Mesodermal cell (in vitro differentiated cells): Measurements from ENCODE around the gene SPIN1.

Source experiments
- H3K27ac ChIP-seq: 2 replicates; pipeline ENCODE4 v1.7.0; 2013; ENCODE audit warnings: mild to moderate bottlenecking, low read depth, low read length, moderate library complexity; ENCODE audit not compliant: severe bottlenecking
- H3K36me3 ChIP-seq: 2 replicates; pipeline ENCODE4 v1.7.1; 2013; ENCODE audit warnings: mild to moderate bottlenecking, low read length, moderate library complexity; ENCODE audit not compliant: control insufficient read depth, insufficient read depth
- H3K4me1 ChIP-seq: one replicate; pipeline ENCODE4 v1.7.1; 2013; ENCODE audit warnings: mild to moderate bottlenecking, low read length; ENCODE audit not compliant: insufficient read depth, control insufficient read depth, poor library complexity, severe bottlenecking
- H3K4me3 ChIP-seq: 2 replicates; pipeline ENCODE4 v1.7.0; 2013; ENCODE audit warnings: low read length, control low read depth, mild to moderate bottlenecking; ENCODE audit not compliant: insufficient read depth, poor library complexity, severe bottlenecking; ENCODE audit errors: extremely low read depth
- H3K9me3 ChIP-seq: 2 replicates; pipeline ENCODE4 v1.7.1; 2013; ENCODE audit warnings: mild to moderate bottlenecking, low read length, moderate library complexity; ENCODE audit not compliant: control insufficient read depth
- WGBS, 2 experiments: methylation state at CpG; one replicate each; pipeline ENCODE4 v1.1.5; 2013; ENCODE audit warnings: missing lambda C conversion rate in 2 of 2; ENCODE audit not compliant: insufficient coverage in 2 of 2; 5-methylcytosine and 5-hydroxymethylcytosine counted together

The SPIN1 gene

DNA sequence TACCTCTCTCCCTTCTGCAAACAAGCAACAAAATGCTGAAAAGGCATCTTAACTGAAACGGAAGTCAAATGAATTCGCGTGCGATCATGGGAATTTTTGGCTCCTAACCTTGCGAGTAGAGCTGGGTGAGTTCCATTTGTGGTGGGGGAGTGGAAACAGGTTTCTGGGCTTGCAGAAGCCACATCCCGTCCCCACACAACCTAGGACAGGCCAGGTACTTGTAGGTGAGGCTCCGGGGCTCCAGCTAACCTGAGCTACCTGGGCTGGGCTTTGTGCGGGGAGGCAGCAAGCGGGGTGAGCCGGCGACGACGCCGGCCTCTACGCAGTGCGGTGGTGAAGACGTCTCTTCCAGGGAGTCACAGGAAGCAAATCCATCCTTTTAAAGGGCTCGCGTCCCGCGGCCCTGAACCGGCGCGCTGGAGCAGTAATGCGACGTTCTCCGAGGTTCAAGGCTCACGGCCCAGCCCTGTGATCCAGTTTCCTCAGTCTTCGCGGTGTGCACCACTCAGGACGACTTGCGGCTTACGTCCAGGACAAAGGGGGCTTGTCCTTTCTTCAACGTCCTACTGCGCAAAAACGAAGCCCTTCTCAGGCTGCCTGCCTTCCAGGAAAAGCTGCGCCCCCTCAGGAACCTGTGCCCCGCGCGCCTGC, 567 bp upstream of the SPIN1 start:
- 0 to 1% methylated on average over 36 to 37 of the region's 40 CpGs for WGBS, 2 experiments
- Histone ChIP-seq H3K36me3 (peaks cover 13% of the 10 kb centered on the region), H3K4me1 (peaks cover 8% of the 10 kb centered on the region), H3K27ac (peak overlapping the region; percentile 41), H3K9me3 (no peaks in the 10 kb centered on the region), H3K4me3 (peak overlapping the region; percentile 84)

DNA sequence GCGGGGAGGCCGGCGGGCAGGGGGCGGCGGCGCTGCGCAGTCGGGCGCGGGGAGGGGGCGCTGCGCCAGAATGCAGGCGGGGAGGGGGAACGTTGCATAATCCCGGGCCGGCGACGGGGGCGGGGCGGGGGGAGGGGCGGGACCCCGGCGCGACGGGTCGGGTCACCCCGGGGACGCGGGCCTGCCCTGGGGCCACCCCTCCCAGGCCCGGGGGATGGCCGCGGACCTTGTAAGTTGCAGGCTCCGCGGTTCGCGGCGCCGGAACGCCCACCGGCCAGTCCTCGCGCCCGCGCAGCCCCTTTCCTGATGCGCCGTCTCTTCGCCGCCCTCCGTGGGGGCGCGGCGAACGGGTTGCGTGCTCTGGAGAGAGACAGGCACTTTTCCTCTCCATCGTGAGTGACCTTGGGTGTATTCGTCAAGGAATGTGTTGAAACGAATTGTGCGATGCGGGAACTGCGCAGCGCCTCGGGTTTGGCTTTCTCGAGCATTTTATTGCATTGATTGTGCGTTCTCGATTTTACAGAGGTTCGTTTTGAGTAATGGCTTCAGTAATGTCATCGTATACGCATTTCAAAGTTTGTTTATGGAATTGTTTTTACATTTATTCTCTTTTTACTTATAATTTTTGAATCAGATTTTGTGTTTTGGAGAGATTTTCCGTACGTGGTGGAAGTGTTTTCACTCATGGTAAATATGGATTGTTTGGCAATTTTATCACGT, 802 bp downstream of the SPIN1 start:
- H3K36me3 ChIP-seq: peaks cover 13% of the 10 kb centered on the region
- H3K9me3 ChIP-seq: no peaks in the 10 kb centered on the region
- peak overlapping the region; percentile 95 for H3K27ac ChIP-seq
- peak overlapping the region; percentile 84 for H3K4me3 ChIP-seq
- WGBS, 2 experiments: 0 to 2% methylated on average over 28 to 32 of the region's 71 CpGs
- peaks cover 8% of the 10 kb centered on the region for H3K4me1 ChIP-seq

DNA sequence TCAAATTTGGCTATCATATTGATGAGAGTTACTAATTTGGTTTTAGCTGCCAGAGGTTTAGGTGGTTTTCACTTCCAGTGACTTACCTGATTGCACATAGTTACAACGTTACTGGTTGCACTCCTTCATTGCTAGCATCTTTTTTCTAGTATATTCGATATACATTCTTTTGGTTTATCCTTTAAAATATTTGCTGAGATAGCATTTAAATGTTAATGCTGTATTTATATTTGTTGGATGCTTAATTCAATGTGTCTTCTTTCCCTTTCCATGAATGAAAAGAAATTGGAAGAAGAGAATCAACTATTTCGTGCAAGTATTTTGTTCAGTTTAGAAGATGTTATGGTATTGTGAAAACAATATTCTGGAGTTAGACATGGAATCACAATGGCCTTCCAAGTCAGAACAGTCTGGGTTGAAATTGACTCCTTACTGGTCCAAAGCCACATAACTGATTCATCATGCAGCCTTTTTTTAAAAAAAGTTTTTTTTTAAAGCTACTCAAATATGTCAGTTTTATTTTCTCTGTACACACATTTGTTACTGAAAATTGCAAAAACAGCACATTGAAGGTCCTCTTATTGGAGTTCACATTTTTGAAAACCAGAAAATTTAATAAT, 2.2 kb downstream of the SPIN1 start:
- Histone ChIP-seq H3K9me3 (no peaks in the 10 kb centered on the region), H3K4me1 (peaks cover 8% of the 10 kb centered on the region), H3K27ac (no peak overlapping the region), H3K36me3 (peaks cover 13% of the 10 kb centered on the region), H3K4me3 (no peak overlapping the region)
- WGBS, 2 experiments: 80% methylated on average over 1 of the region's 3 CpGs; no CpG with 5 or more reads in 1 of the 2 experiments

DNA sequence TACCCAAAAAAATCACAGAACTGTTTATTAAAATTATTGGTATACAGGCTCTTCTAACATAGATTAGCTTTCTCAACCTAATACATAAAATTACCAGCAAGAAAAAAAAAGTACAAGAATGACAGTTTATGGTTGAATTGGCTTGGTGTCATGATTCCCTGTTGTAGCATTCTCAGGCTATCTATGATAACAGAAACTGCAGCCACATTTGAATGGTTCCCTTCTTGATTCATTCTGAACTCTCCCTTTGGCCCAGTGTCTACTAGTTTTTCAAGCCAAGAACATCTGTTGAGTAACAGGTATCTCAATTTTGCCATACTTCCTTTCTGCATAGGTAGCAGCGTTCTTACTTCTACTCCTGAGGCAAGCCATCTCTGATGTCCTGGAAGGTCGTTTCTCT, 3.0 kb downstream of the SPIN1 start:
- no peaks in the 10 kb centered on the region for H3K9me3 ChIP-seq
- H3K4me1 ChIP-seq: peaks cover 8% of the 10 kb centered on the region
- 50 to 92% methylated on average over 1 to 2 of the region's 2 CpGs for WGBS, 2 experiments
- no peak overlapping the region for H3K27ac ChIP-seq
- H3K36me3 ChIP-seq: peaks cover 13% of the 10 kb centered on the region
- no peak overlapping the region for H3K4me3 ChIP-seq

DNA sequence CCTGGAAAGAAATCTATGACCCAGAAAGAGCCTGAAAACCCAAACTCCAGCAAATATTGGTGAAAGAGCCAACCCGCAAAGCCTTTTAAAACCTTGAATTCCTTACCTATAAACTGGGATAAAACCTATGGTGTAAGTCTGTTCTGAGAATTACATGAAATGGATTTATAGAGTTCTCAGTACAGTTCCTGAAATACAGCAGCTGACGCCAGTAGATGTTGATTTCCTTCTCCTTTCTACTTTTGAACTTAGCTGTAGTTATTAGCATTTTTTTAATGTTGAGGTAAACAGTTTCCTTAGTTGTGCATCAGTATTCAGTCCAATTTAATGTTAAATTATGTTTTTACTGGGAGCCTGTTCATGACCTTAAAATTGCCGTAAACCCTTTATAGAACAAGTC, 3.7 kb downstream of the SPIN1 start:
- peaks cover 8% of the 10 kb centered on the region for H3K4me1 ChIP-seq
- no peak overlapping the region for H3K27ac ChIP-seq
- H3K4me3 ChIP-seq: no peak overlapping the region
- H3K9me3 ChIP-seq: no peaks in the 10 kb centered on the region
- peaks cover 13% of the 10 kb centered on the region for H3K36me3 ChIP-seq
- WGBS, 2 experiments: 100% methylated on average over 1 of the region's 3 CpGs; no CpG with 5 or more reads in 1 of the 2 experiments

DNA sequence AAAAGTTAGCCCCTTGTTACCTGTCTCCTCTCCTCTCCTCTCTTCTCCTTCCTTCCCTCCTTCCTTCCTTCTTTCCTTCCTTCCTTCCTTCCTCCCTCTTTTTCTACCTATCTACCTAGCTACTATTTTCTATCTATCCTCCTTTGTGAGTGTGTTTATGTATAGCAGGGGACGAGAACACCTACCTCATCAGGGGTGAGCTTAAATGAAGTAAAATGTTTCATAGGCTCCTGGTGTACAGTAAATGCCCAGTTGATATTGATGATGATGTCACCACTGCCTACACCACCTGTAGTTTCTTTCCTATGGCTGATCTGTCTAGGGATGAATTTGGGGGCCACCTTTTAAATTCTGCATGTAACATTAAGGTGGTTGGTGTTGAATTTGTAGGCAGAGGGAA, 4.3 kb downstream of the SPIN1 start:
- no peak overlapping the region for H3K27ac ChIP-seq
- H3K36me3 ChIP-seq: peaks cover 13% of the 10 kb centered on the region
- no peaks in the 10 kb centered on the region for H3K9me3 ChIP-seq
- peaks cover 8% of the 10 kb centered on the region for H3K4me1 ChIP-seq
- no CpG with 5 or more reads among the region's 1 CpG for WGBS, 2 experiments
- H3K4me3 ChIP-seq: no peak overlapping the region

- H3K9me3 ChIP-seq: no peaks in the 10 kb centered on the region
- no CpG with 5 or more reads among the region's 3 CpGs for WGBS, 2 experiments
- peaks cover 14% of the 10 kb centered on the region for H3K36me3 ChIP-seq
- H3K27ac ChIP-seq: no peak overlapping the region
- H3K4me1 ChIP-seq: peaks cover 6% of the 10 kb centered on the region
- no peak overlapping the region for H3K4me3 ChIP-seq
These were observed 8.8 kb downstream of the SPIN1 start for GRCh38 chr9:88396836-88397577.

DNA sequence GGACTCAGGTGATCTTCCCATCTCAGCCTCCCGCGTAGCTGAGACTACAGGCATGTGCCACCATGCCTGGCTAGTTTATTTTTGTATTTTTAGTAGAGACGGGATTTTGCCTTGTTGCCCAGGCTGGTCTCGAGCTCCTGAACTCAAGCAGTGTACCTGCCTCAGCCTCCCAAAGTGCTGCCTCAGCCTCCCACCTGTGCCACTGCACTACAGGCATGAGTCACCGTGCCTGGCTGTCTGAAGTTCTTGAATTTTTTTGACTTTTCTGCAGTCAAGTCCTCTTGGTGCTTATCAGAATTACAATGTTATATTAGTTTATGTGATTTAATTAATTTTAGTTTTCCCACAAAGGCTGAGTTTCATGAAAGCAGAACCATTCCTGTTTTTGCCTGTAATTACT, 9.8 kb downstream of the SPIN1 start:
- no peak overlapping the region for H3K27ac ChIP-seq
- no peak overlapping the region for H3K4me3 ChIP-seq
- 90 to 100% methylated on average over 1 to 2 of the region's 5 CpGs for WGBS, 2 experiments

GRCh38 chr9:88399966-88400365, 11.7 kb downstream of the SPIN1 start:
- H3K27ac ChIP-seq: peak overlapping the region; percentile 76
- 90 to 100% methylated on average over 1 to 3 of the region's 3 CpGs for WGBS, 2 experiments

More for the DNA sequence above, 9.8 kb downstream of the SPIN1 start:
- H3K36me3 ChIP-seq: peaks cover 8% of the 10 kb centered on the region
- peaks cover 6% of the 10 kb centered on the region for H3K4me1 ChIP-seq
- no peaks in the 10 kb centered on the region for H3K9me3 ChIP-seq

GRCh38 chr9:88403340-88403739, 15.1 kb downstream of the SPIN1 start:
- Histone ChIP-seq H3K4me3 (no peak overlapping the region), H3K9me3 (no peaks in the 10 kb centered on the region), H3K4me1 (peaks cover 6% of the 10 kb centered on the region), H3K27ac (no peak overlapping the region), H3K36me3 (peaks cover 5% of the 10 kb centered on the region)
- WGBS, 2 experiments: 96 to 97% methylated on average over 3 of the region's 4 CpGs

More at GRCh38 chr9:88399966-88400365, 11.7 kb downstream of the SPIN1 start:
- peaks cover 6% of the 10 kb centered on the region for H3K4me1 ChIP-seq
- H3K9me3 ChIP-seq: no peaks in the 10 kb centered on the region
- no peak overlapping the region for H3K4me3 ChIP-seq
- H3K36me3 ChIP-seq: peaks cover 8% of the 10 kb centered on the region
